SJCRH30 (cell line): ENCODE measurements around the gene SLC7A11. TPM values are rescaled to one million over a fixed set of nuclear protein-coding genes. Genes with fewer than 3 reads are reported as not detected.

ENCODE experiments used
- DNase-seq, 2 experiments: peaks; one replicate each; pipeline ENCODE4 v3.0.0-alpha.2; 2015 to 2020
- H3K27ac ChIP-seq: fragments of 250-450 bp; sonication (Bioruptor Pico); 2 replicates; pipeline ENCODE4 v1.5.1; 2020; ENCODE audit warnings: mild to moderate bottlenecking, moderate library complexity
- H3K27me3 ChIP-seq: fragments of 250-450 bp; sonication (Bioruptor Pico); 2 replicates; pipeline ENCODE4 v1.5.1; 2020; ENCODE audit warnings: mild to moderate bottlenecking, moderate library complexity
- H3K36me3 ChIP-seq: fragments of 250-450 bp; sonication (Bioruptor Pico); 2 replicates; pipeline ENCODE4 v1.5.1; 2020; ENCODE audit warnings: mild to moderate bottlenecking, moderate library complexity
- H3K4me1 ChIP-seq: fragments of 250-450 bp; sonication (Bioruptor Pico); 2 replicates; pipeline ENCODE4 v1.5.1; 2020; ENCODE audit warnings: mild to moderate bottlenecking, moderate library complexity
- H3K4me3 ChIP-seq: fragments of 250-450 bp; sonication (Bioruptor Pico); 2 replicates; pipeline ENCODE4 v1.5.1; 2020; ENCODE audit warnings: mild to moderate bottlenecking, moderate library complexity
- H3K9me3 ChIP-seq: fragments of 250-450 bp; sonication (Bioruptor Pico); replicated peaks from 2 replicates; pipeline ENCODE4 v1.5.1; 2020; ENCODE audit warnings: mild to moderate bottlenecking, moderate library complexity
- total RNA-seq: library from RNA; depleted of rRNA; stranded (reverse); fragments of >200 nt; shearing (Covaris generic); gene quantifications from 2 replicates; pipeline ENCODE4 v1.2.3, GENCODE V29; 2014

The SLC7A11 gene
- total RNA-seq, 1 experiment from 2014 or later = 2.1 TPM

DNA sequence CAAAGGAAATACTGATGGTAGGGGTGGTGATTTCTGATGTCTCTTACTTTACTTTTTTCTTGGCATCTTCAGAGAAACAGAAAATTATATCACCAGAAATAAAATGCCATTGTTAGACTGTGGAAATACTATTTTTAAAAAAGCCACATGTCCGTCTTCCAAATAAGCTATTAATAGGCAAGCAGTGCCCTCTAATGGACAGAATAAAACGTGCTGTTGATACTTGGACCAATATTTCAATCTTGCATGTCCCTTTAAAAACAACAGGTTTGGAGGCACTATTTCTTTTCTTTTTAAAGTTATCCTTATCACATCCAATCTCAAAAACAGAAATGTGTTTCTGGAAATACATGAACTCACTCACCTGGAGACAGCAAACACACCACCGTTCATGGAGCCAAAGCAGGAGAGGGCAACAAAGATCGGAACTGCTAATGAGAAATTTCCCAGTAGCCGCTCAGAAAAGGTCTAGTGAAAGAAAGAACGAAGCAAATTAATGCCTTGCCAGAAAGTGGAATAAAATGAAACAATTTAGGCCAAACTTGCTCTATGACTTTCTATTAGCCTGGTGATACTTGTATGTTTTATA, 59.2 kb downstream of the SLC7A11 start:
- Histone ChIP-seq H3K27me3 (no peaks in the 10 kb centered on the region), H3K4me1 (0 out of 2 replicates have a peak, but pooled peaks cover 3% of the 10 kb centered on the region), H3K27ac (no peak overlapping the region), H3K4me3 (no peak overlapping the region), H3K9me3 (no peaks in the 10 kb centered on the region), H3K36me3 (no peaks in the 10 kb centered on the region)
- peak in 1 of 2 experiments; percentile 56 for DNase-seq

DNA sequence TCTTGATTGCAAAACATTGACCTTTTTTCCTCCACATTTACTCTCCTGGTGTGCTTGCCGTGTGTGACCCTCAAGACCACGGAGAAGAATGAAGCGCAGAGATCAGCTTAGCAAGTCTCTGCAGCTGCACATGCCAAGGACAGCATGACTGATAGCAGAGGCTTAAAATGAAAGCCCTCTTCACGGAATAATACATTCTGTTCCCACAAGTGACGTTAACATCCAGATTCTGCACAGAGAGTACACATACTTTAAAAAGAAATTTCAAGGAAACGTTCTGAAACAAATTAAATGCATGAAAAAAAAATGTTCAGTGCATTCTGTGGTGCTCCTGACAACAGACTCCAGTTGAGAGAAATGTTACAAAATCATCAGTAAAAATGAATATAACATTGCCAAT, 60.9 kb downstream of the SLC7A11 start:
- H3K9me3 ChIP-seq = no peaks in the 10 kb centered on the region
- H3K36me3 ChIP-seq = no peaks in the 10 kb centered on the region
- DNase-seq = no peak
- no peaks in the 10 kb centered on the region for H3K27me3 ChIP-seq
- H3K27ac ChIP-seq = no peak overlapping the region
- H3K4me3 ChIP-seq = no peak overlapping the region
- 0 out of 2 replicates have a peak, but pooled peaks cover 3% of the 10 kb centered on the region for H3K4me1 ChIP-seq

DNA sequence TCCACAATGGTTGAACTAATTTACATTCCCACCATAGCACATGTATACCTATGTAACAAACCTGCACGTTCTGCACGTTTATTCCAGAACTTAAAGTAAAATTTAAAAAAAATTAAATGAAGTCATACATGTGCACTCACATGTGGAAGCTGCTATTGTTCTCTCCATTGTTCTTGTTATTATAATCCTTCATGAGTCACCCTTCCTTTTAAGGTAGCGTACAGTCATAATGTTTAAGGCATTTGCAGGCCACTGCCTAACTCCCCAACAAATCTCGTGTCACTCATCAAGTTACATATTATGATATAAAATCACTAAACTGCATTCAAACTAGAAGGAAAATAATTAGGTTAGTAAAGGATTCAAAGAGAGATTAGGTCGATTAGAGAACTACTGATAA, 63.6 kb downstream of the SLC7A11 start:
- no peak for DNase-seq
- Histone ChIP-seq H3K36me3 (no peaks in the 10 kb centered on the region), H3K9me3 (no peaks in the 10 kb centered on the region), H3K4me3 (no peak overlapping the region), H3K27me3 (no peaks in the 10 kb centered on the region), H3K27ac (no peak overlapping the region), H3K4me1 (0 out of 2 replicates have a peak, but pooled peaks cover 3% of the 10 kb centered on the region)

DNA sequence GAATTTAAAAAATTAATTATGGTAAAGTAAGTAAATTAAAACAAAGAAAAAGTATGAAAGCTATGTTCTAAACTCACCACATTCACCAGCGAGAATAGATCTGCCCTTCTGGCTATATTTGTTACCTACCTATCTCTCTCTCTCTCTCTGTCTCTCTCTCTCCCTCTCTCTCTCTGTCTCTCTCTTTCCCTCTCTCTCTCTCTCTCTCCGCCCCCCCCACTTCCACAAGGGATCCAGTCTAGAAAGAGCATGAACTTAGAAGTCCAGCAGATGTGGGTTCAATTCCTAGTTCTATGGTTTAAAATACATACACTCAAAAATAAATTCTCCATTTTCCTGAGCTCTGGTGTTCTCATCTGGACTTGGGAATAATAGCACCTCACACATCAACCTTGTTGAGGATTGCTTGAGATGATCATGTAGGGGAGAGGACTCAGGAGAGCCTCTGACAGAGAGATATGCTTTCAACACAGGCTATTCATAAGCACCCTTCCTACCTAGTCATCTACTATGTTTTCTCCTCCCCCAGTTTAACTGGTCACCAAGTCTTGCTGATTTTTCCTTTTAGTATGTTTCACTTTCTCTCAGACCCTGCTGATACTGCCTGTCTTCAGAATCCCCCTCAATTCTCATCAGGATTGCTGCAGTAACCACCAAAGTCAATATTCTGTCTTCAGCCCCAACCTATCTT, 64.7 kb downstream of the SLC7A11 start:
- no peaks in the 10 kb centered on the region for H3K9me3 ChIP-seq
- H3K4me3 ChIP-seq = no peak overlapping the region
- 0 out of 2 replicates have a peak, but pooled peaks cover 3% of the 10 kb centered on the region for H3K4me1 ChIP-seq
- H3K27me3 ChIP-seq = no peaks in the 10 kb centered on the region
- DNase-seq = no peak
- no peaks in the 10 kb centered on the region for H3K36me3 ChIP-seq
- no peak overlapping the region for H3K27ac ChIP-seq

DNA sequence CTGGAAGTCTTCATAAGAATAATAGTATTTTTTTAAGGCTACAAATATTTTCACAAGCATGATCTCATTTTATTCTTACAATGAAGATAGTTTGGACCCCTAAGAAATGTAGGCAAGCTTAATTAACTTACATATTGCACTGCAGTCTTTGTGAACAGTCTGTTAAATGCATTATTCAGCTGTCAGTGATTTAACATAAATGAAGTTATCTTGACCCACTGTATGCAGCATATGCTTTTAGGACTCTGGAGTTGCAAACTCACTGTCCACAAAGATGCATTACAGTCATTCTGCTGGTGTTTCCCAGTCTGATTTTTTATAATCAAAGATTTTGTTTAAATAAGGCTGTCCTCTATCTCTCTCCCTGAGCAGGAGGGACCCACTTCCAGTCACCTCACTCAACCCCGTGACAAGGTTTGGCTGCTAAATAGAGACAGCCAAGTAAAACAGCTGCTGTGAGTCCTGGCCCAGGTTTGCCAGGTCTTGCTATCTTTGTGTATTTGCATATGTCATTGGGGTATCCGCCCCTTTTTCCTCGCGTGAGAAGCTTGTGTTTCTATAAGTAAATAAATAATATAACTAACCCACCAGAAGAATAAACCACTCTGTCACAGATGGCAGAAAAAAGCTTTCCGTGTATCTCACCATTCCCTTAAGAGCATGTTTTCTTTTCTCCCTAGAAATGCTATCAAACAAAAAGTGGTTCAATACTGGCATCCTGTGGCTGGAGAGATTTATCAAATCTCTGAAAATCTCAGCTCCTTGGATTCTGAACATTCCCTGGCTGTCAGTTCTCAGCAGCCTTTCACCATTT, 67.0 kb downstream of the SLC7A11 start:
- H3K27ac ChIP-seq = no peak overlapping the region
- peak; percentile 2 to 19 for DNase-seq
- H3K4me1 ChIP-seq = no peaks in the 10 kb centered on the region
- no peaks in the 10 kb centered on the region for H3K27me3 ChIP-seq
- H3K9me3 ChIP-seq = no peaks in the 10 kb centered on the region
- H3K4me3 ChIP-seq = no peak overlapping the region
- H3K36me3 ChIP-seq = no peaks in the 10 kb centered on the region

DNA sequence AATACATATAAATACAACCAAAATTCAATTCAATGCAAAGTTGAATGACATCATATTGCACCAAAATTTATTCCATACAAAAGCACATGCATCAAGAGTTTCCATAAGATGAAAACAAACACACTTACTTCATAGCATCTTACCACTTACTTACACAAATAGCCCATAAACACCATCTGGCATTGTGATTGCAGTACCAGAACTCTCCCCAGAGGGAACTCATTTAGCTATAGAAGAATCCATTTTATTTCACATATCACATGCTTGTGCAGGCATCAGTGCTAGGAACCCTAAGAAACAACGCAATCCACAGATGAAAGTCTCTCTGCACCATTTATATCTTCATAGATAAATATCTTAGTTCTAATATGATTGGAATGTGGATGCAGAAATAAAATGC, 77.9 kb downstream of the SLC7A11 start:
- no peak for DNase-seq
- no peaks in the 10 kb centered on the region for H3K9me3 ChIP-seq
- H3K4me1 ChIP-seq = no peaks in the 10 kb centered on the region
- no peaks in the 10 kb centered on the region for H3K36me3 ChIP-seq
- no peaks in the 10 kb centered on the region for H3K27me3 ChIP-seq
- no peak overlapping the region for H3K27ac ChIP-seq
- H3K4me3 ChIP-seq = no peak overlapping the region

DNA sequence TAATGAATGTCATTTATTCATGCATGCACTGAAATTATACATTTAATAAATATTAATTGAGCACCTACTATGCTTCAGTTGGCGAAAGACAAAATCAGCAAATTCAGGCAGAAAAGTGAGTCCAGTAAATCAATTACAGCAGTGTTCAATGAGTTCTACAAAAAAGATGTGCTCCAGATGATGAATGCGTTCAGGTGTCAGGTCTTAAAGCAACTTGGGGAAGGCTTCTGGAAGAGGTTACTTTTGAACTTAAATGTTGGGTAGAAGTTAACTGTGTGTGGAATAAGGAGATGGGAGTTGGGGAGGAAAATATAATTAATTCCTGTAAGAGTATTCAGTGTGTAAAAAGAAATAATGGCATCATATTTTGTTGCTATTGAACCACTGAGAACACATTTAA, 79.0 kb downstream of the SLC7A11 start:
- H3K4me1 ChIP-seq = no peaks in the 10 kb centered on the region
- H3K27me3 ChIP-seq = no peaks in the 10 kb centered on the region
- no peak for DNase-seq
- H3K9me3 ChIP-seq = no peaks in the 10 kb centered on the region
- no peak overlapping the region for H3K27ac ChIP-seq
- H3K36me3 ChIP-seq = no peaks in the 10 kb centered on the region
- no peak overlapping the region for H3K4me3 ChIP-seq

DNA sequence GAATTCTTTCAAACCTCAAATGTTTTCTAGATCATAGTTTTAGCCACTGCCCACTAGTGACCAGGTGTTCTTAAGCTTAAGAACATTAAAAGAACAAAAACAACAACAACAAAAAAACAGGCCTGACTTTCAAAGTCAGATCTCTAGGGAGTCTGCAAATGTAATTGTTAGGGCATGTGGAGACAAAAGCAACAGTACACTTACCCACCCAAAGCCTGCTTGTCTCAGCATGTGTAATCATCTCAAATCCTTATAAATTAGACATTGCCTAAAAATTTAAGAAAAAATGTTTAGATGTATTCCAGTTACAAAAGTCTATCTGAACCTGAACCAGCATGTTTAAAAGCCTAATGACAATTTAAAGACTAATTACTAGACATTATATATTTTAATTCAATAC, 79.9 kb downstream of the SLC7A11 start:
- no peak for DNase-seq
- H3K4me3 ChIP-seq = no peak overlapping the region
- no peak overlapping the region for H3K27ac ChIP-seq
- no peaks in the 10 kb centered on the region for H3K27me3 ChIP-seq
- no peaks in the 10 kb centered on the region for H3K4me1 ChIP-seq
- no peaks in the 10 kb centered on the region for H3K9me3 ChIP-seq
- H3K36me3 ChIP-seq = no peaks in the 10 kb centered on the region

DNA sequence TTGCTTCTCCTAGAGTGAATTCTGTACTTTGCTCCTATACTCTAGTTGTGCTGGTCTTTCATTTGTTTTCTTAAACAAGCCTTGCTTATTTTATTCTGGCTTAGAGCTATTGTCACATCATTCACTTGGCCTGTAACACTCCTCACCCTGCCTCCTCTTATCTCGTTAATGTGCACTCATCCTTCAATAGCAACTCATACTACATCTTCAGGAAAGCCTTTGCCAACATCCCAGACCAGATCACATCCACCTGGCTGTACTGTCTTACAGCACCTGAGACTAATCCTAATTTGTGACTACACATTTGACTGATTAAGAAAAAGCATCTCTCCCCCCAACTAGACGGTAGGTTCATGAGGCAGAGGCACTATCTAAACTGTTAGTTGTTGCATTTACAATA, 80.8 kb downstream of the SLC7A11 start:
- DNase-seq = no peak
- Histone ChIP-seq H3K36me3 (no peaks in the 10 kb centered on the region), H3K27ac (no peak overlapping the region), H3K27me3 (no peaks in the 10 kb centered on the region), H3K9me3 (no peaks in the 10 kb centered on the region), H3K4me1 (no peaks in the 10 kb centered on the region), H3K4me3 (no peak overlapping the region)

DNA sequence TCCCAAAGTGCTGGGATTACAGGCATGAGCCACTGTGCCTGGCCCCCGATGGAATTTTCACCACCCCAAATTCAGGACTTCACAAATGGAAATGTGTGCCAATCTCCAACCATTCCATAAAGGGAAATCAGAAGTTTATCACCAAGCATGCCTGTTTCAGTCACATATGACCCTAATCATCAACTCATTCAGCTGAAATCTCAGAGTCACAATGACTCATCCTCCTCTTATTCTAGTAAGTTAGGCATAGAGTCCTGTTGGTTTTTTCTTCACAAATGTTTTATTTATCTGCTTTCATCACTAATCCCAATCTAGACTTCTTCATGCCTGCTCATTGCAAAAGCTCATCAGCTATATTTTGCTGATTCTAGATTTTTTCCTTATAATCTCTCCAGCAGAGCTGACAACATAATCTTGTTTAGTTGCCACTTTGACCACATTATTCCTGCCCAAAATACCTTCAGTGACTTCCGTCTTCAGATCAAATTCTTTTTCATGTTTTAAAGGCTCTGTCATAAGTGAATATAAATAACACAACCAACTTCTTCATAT, 83.3 kb downstream of the SLC7A11 start:
- Histone ChIP-seq H3K4me3 (no peak overlapping the region), H3K36me3 (no peaks in the 10 kb centered on the region), H3K4me1 (no peaks in the 10 kb centered on the region), H3K27ac (no peak overlapping the region), H3K27me3 (no peaks in the 10 kb centered on the region), H3K9me3 (no peaks in the 10 kb centered on the region)
- DNase-seq = peak in 1 of 2 experiments; percentile 12

DNA sequence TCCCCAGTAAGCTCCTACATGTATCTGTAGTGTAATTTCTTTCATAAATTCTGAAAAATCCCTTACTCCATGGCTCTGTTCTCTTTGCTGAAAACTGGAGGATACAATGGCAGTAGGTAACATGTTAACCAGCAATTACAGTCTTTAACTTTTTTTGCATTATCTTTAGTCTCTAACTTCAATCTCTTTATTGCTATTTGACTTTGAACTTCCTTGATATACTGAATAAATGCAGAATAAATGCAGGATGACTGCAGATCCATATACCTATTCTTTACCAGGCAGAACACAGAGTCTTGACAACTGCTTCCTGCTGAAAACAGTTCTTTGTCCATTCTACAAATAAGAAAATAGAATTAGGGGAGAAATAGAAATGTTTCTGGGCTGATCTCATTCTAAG, 101.3 kb downstream of the SLC7A11 start:
- Histone ChIP-seq H3K36me3 (no peaks in the 10 kb centered on the region), H3K27ac (no peak overlapping the region), H3K4me3 (no peak overlapping the region), H3K27me3 (no peaks in the 10 kb centered on the region), H3K9me3 (no peaks in the 10 kb centered on the region), H3K4me1 (no peaks in the 10 kb centered on the region)
- no peak for DNase-seq

DNA sequence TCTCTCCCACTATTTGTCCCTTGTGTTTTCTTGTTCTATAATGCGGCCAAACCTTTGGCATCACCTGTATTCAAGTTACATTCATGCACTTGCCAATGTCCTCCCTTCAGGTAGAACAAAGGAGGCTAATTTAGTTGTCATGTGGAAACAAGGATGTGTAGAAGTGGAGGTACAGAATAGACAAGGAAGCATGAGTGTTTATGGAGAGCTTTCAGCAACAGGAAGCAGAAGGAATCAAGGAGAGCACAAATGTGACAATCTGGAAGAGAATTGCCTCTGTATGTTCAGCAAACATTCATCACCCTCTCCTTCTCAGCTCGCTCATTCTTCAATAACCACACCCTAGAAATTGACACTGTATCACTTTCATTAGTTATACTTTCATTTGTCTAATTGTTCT, 103.4 kb downstream of the SLC7A11 start:
- Histone ChIP-seq H3K36me3 (no peaks in the 10 kb centered on the region), H3K9me3 (no peaks in the 10 kb centered on the region), H3K27ac (no peak overlapping the region), H3K4me3 (no peak overlapping the region), H3K4me1 (no peaks in the 10 kb centered on the region), H3K27me3 (no peaks in the 10 kb centered on the region)
- DNase-seq = no peak

DNA sequence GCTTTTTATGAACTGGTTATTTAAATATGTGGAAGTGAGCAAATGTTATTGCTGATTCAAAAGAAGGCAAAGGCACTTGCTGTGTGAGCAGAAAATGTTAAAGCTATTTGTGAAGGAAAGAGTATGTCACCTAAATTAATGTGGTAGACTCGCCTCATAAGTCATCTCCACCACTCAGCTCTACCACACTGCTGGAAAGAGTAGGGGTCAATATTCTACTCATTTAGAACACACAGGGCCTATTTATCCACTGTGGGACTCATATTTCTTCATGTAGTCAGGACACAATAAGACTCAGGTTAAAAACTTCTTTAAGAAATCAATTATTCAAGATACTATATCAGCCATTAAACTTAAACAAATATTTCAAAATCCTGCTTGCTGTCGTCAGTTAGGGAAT, 106.5 kb downstream of the SLC7A11 start:
- Histone ChIP-seq H3K27ac (no peak overlapping the region), H3K36me3 (no peaks in the 10 kb centered on the region), H3K9me3 (no peaks in the 10 kb centered on the region), H3K27me3 (no peaks in the 10 kb centered on the region), H3K4me3 (no peak overlapping the region), H3K4me1 (no peaks in the 10 kb centered on the region)
- no peak for DNase-seq

DNA sequence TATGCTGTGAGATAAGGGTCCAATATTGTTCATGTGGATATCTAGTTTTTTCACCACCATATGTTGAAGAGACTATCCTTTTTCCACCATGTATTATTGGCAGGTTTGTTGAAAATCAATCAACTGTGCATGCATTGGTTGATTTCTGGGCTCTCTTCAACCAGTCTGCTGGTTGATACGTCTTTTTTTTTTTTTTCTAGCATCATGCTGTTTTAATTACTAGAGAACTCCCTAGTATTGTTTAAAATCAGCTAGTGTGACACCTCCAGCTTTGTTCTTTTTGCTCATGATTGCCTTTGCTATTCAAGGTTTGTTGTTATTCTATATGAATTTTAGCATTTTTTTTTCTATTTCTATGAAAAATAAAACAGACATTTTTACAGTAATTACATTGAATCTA, 123.9 kb downstream of the SLC7A11 start:
- DNase-seq = no peak
- Histone ChIP-seq H3K27me3 (no peaks in the 10 kb centered on the region), H3K4me3 (no peak overlapping the region), H3K36me3 (no peaks in the 10 kb centered on the region), H3K9me3 (no peaks in the 10 kb centered on the region), H3K27ac (no peak overlapping the region), H3K4me1 (no peaks in the 10 kb centered on the region)

DNA sequence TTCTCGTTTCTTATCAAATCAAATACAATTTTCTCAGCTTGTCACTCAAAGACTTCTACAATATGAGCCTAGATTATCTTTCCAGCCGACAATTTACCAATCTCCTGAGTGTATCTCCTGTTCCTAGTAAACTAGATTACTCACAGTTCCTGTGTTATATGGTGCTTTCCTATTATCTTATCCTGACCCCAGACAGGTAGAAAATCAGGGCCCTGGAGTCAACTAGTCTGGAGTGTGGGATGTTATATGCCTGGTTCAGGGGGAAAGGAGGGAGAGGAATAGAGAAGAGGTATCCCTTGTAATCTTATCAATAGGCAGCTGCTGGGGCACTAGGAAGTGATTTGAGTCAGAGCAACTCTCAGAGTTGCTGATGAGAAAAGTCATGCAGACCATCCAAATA, 127.1 kb downstream of the SLC7A11 start:
- Histone ChIP-seq H3K9me3 (no peaks in the 10 kb centered on the region), H3K27me3 (no peaks in the 10 kb centered on the region), H3K4me3 (no peak overlapping the region), H3K4me1 (peaks cover 15% of the 10 kb centered on the region), H3K27ac (no peak overlapping the region), H3K36me3 (no peaks in the 10 kb centered on the region)
- no peak for DNase-seq
